ENCODE measurements around the gene LMF1. TPM values are rescaled to one million over a fixed set of nuclear protein-coding genes. Genes with fewer than 3 reads are reported as not detected.

The LMF1 gene
- total and polyA plus RNA-seq, 8 donors, result 7.6 to 121 (median 15.8) TPM

DNA sequence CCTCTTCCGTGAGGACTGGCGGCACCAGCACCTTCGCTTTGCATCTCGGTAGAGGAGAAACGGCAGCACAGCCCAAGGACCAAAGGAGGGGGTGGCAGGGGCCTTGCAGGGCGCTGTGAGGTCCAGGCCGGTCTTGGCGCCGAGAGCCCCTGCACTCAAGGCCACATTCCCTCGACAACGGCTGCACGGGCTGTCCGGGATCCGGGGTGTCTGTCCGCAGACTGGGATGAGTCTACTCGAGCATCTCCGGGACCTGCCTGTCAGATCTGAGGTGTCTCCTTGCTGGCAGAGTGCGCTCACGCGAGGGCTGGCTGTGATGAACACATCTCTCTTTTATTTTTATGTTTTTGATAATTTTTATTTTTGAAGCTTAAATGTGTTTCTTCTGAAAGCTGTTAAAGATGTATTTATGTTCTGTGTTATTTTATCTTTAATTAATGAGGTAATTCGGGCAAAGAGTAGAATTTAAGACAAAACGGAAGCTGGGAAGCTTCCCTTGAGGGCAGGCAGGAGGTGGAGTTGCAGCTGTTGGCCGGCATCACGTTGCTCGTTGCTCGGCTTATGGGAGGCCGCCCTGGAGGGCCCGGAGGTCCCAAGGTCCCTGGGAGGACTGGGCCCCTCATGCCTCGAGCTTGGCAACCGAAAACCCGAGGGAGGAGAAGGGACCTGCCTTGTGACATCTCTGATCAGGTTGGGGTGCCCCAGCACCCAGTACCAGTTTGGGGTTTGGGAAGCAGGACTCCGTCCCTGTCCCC, 15.0 kb upstream of the LMF1 start:
- no peak overlapping the region for H3K27ac ChIP-seq
- H3K27me3 ChIP-seq, result peaks cover 0 to 92% (median 33%) of the 10 kb centered on the region in 3 donors
- H3K36me3 ChIP-seq, result no peaks in the 10 kb centered on the region
- H3K4me1 ChIP-seq, result peaks cover 10 to 16% (median 15%) of the 10 kb centered on the region in 4 donors
- H3K9me3 ChIP-seq, result no peaks in the 10 kb centered on the region
- TF ChIP-seq POLR2AphosphoS5 (IDR thresholded peaks at IDR 0.05) (no peak), POLR2A (IDR thresholded peaks at IDR 0.05) (no peak), EP300 (IDR thresholded peaks at IDR 0.05) (no peak)
- TF ChIP-seq, protein P1, sequence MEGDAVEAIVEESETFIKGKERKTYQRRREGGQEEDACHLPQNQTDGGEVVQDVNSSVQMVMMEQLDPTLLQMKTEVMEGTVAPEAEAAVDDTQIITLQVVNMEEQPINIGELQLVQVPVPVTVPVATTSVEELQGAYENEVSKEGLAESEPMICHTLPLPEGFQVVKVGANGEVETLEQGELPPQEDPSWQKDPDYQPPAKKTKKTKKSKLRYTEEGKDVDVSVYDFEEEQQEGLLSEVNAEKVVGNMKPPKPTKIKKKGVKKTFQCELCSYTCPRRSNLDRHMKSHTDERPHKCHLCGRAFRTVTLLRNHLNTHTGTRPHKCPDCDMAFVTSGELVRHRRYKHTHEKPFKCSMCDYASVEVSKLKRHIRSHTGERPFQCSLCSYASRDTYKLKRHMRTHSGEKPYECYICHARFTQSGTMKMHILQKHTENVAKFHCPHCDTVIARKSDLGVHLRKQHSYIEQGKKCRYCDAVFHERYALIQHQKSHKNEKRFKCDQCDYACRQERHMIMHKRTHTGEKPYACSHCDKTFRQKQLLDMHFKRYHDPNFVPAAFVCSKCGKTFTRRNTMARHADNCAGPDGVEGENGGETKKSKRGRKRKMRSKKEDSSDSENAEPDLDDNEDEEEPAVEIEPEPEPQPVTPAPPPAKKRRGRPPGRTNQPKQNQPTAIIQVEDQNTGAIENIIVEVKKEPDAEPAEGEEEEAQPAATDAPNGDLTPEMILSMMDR (IDR thresholded peaks at IDR 0.05), result no peak
- intact Hi-C loops (cut with DNase I; ENCODE audit: low total_unique reads), result no loop called here
- 88 to 92% (median 91%) methylated on average over 24 to 32 of the region's 32 CpGs for WGBS, 5 donors
- DNase-seq, result no peak
- H3K4me3 ChIP-seq, result no peak overlapping the region

DNA sequence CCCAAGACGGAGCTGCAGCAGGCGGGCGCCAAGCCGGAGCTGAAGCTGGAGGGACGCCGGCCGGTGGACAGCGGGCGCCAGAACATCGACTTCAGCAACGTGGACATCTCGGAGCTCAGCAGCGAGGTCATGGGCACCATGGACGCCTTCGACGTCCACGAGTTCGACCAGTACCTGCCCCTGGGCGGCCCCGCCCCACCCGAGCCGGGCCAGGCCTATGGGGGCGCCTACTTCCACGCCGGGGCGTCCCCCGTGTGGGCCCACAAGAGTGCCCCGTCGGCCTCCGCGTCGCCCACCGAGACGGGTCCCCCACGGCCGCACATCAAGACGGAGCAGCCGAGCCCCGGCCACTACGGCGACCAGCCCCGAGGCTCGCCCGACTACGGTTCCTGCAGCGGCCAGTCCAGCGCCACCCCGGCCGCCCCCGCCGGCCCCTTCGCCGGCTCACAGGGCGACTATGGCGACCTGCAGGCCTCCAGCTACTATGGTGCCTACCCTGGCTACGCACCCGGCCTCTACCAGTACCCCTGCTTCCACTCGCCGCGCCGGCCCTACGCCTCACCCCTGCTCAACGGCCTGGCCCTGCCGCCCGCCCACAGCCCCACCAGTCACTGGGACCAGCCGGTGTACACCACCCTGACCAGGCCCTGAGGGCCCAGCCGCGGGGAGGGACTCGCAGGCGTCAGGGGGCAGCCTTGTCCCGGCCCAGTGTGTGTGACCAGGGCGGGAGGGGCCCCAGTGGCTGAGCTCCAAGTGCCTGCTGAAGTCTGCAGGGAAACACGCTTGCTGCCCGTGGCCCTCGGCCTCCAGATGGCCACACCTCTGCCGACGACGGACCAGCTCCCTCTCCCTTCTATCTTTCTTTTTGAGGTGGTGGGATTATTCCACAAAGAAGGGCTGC, 14.2 kb upstream of the LMF1 start:
- TF ChIP-seq, protein P1 (IDR thresholded peaks at IDR 0.05), result no peak
- TF ChIP-seq POLR2AphosphoS5 (IDR thresholded peaks at IDR 0.05), result no peak
- no peaks in the 10 kb centered on the region for H3K9me3 ChIP-seq
- H3K4me1 ChIP-seq, result peaks cover 10 to 25% (median 24%) of the 10 kb centered on the region in 4 donors
- DNase-seq, result no peak
- intact Hi-C loops (cut with DNase I; ENCODE audit: low total_unique reads), result no loop called here
- peaks cover 6 to 92% (median 34%) of the 10 kb centered on the region in 3 donors for H3K27me3 ChIP-seq
- no peaks in the 10 kb centered on the region for H3K36me3 ChIP-seq
- no peak overlapping the region for H3K4me3 ChIP-seq
- H3K27ac ChIP-seq, result no peak overlapping the region
- WGBS, 5 donors, result 91 to 96% (median 92%) methylated on average over 31 to 78 of the region's 78 CpGs

DNA sequence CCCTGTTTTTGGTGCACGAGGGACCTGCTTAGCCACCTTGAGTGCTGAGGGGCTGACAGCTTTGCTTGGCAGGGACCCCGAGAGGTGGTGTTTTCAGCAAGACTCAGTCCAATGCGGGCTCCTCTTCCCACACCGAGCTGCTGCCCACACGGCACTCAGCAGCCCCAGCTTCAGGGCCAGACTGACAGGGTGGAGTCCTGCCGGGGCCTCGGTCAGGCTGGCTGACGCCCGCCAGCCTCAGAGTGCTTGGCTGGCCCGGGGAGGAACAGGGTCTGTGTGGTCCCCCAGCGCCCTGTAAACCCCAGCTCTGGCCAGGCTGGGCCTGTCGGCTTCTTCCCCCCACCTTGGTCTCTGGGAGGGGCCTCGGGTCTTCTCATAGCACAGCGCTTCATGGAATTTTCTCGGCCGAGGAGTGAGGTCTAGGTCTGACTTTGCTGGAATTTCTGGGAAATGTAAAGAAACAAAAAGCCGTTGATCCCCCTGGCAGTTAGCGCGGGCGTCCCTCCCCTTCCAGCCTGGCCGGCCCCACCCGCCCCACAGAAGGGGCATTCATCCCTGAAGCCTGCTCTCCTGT, 13.4 kb upstream of the LMF1 start:
- no peaks in the 10 kb centered on the region for H3K9me3 ChIP-seq
- WGBS, 5 donors, result 74 to 84% (median 81%) methylated on average over 20 to 22 of the region's 22 CpGs
- no peaks in the 10 kb centered on the region for H3K36me3 ChIP-seq
- TF ChIP-seq POLR2A (IDR thresholded peaks at IDR 0.05) (no peak), POLR2AphosphoS5 (IDR thresholded peaks at IDR 0.05) (no peak), EP300 (IDR thresholded peaks at IDR 0.05) (no peak)
- TF ChIP-seq, protein P1 (IDR thresholded peaks at IDR 0.05), result no peak
- peaks cover 8 to 92% (median 40%) of the 10 kb centered on the region in 3 donors for H3K27me3 ChIP-seq
- H3K4me1 ChIP-seq, result peaks cover 10 to 28% (median 26%) of the 10 kb centered on the region in 4 donors
- H3K4me3 ChIP-seq, result no peak overlapping the region
- no peak for DNase-seq
- H3K27ac ChIP-seq, result no peak overlapping the region
- intact Hi-C loops (cut with DNase I; ENCODE audit: low total_unique reads), result no loop called here
